ENCODE results near the gene PEF1.

Gene PEF1

GRCh38 chr1:31670593-31670964 is 25.9 kb upstream of the PEF1 start:
- no peak for DNase-seq

- DNase-seq: peak in 1 of 2 experiments; percentile 14
Observed at GRCh38 chr1:31669786-31670592, 25.3 kb upstream of the PEF1 start.

GRCh38 chr1:31669433-31669785 is 24.7 kb upstream of the PEF1 start:
- no peak for DNase-seq

- no peak for DNase-seq
Observed at GRCh38 chr1:31668303-31668883, 23.7 kb upstream of the PEF1 start.

GRCh38 chr1:31667065-31667785 is 22.5 kb upstream of the PEF1 start:
- DNase-seq: no peak

GRCh38 chr1:31666263-31666963 is 21.7 kb upstream of the PEF1 start:
- DNase-seq: no peak

GRCh38 chr1:31665234-31665878 is 20.7 kb upstream of the PEF1 start:
- no peak for DNase-seq

GRCh38 chr1:31664528-31664927 is 19.9 kb upstream of the PEF1 start:
- DNase-seq: no peak

GRCh38 chr1:31663622-31664452 is 19.2 kb upstream of the PEF1 start:
- DNase-seq: peak; percentile 46 to 47

GRCh38 chr1:31662463-31662862 is 17.8 kb upstream of the PEF1 start:
- DNase-seq: no peak

- no peak for DNase-seq
Observed at GRCh38 chr1:31661856-31662255, 17.2 kb upstream of the PEF1 start.

- no peak for DNase-seq
Observed at GRCh38 chr1:31660871-31661455, 16.3 kb upstream of the PEF1 start.

- DNase-seq: no peak
Observed at GRCh38 chr1:31659889-31660288, 15.2 kb upstream of the PEF1 start.

- no peak for DNase-seq
Observed at GRCh38 chr1:31658721-31659120, 14.0 kb upstream of the PEF1 start.

- DNase-seq: no peak
Observed at GRCh38 chr1:31657972-31658510, 13.4 kb upstream of the PEF1 start.

- DNase-seq: no peak
Observed at GRCh38 chr1:31657020-31657804, 12.5 kb upstream of the PEF1 start.

GRCh38 chr1:31655756-31656155 is 11.1 kb upstream of the PEF1 start:
- DNase-seq: no peak

GRCh38 chr1:31655104-31655503 is 10.4 kb upstream of the PEF1 start:
- no peak for DNase-seq

- DNase-seq: no peak
Observed at GRCh38 chr1:31654474-31654776, 9.7 kb upstream of the PEF1 start.

- no peak for DNase-seq
Observed at GRCh38 chr1:31653717-31654473, 9.2 kb upstream of the PEF1 start.

Measured in activated CD4-positive, alpha-beta T cell treated with anti-CD3 and anti-CD28 coated beads, Interleukin-2, amount 50 U/mL, for 4 hours (primary cell).